Endodermal cell (in vitro differentiated cells): ENCODE measurements around the gene RPL22. TPM values are rescaled to one million over a fixed set of nuclear protein-coding genes. Genes with fewer than 3 reads are reported as not detected.

ENCODE experiments used
- DNase-seq: peaks from one replicate; pipeline ENCODE4 v3.0.0-alpha.2; 2017
- H3K27ac ChIP-seq: 2 replicates; pipeline ENCODE4 v1.5.1; 2013; ENCODE audit warnings: mild to moderate bottlenecking, low read depth, low read length, moderate library complexity
- H3K27me3 ChIP-seq: 2 replicates; pipeline ENCODE4 v1.6.1; 2013; ENCODE audit warnings: mild to moderate bottlenecking, low read length, moderate library complexity; ENCODE audit not compliant: insufficient read depth, control insufficient read depth, poor library complexity, severe bottlenecking
- H3K36me3 ChIP-seq: 2 replicates; pipeline ENCODE4 v1.7.0; 2013; ENCODE audit warnings: mild to moderate bottlenecking, low read length, moderate library complexity; ENCODE audit not compliant: control insufficient read depth, insufficient read depth
- H3K4me1 ChIP-seq: one replicate; pipeline ENCODE4 v1.7.0; 2013; ENCODE audit warnings: low read length; ENCODE audit not compliant: control insufficient read depth, insufficient read depth
- H3K4me3 ChIP-seq: 2 replicates; pipeline ENCODE4 v1.5.1; 2013; ENCODE audit warnings: mild to moderate bottlenecking, low read length, moderate library complexity
- H3K9ac ChIP-seq: 2 replicates; pipeline ENCODE4 v1.6.1; 2013; ENCODE audit warnings: mild to moderate bottlenecking, low read length, moderate library complexity; ENCODE audit not compliant: poor library complexity, severe bottlenecking; ENCODE audit errors: extremely low read depth
- H3K9me3 ChIP-seq: 2 replicates; pipeline ENCODE4 v1.6.1; 2013; ENCODE audit warnings: mild to moderate bottlenecking, low read length, moderate library complexity; ENCODE audit not compliant: control insufficient read depth
- H3K27ac Mint-ChIP-seq: 2 replicates; pipeline ENCODE4 v1.8.0; 2020; ENCODE audit warnings: mixed read lengths
- H3K27me3 Mint-ChIP-seq: 2 replicates; pipeline ENCODE4 v1.8.0; 2021; ENCODE audit warnings: mild to moderate bottlenecking, mixed read lengths; ENCODE audit not compliant: insufficient read depth
- H3K36me3 Mint-ChIP-seq: 2 replicates; pipeline ENCODE4 v1.8.0; 2020; ENCODE audit warnings: low read depth, mixed read lengths
- H3K4me1 Mint-ChIP-seq: 2 replicates; pipeline ENCODE4 v1.8.0; 2020; ENCODE audit warnings: mixed read lengths
- H3K4me3 Mint-ChIP-seq: 2 replicates; pipeline ENCODE4 v1.8.0; 2020; ENCODE audit warnings: mild to moderate bottlenecking, moderate library complexity, mixed read lengths
- H3K9me3 Mint-ChIP-seq: 2 replicates; pipeline ENCODE4 v1.8.0; 2020; ENCODE audit warnings: mild to moderate bottlenecking, mixed read lengths
- WGBS, 2 experiments: methylation state at CpG; one replicate each; pipeline versions ENCODE4 v1.1.5 to v1.1.7; 2013; ENCODE audit warnings: missing lambda C conversion rate in 2 of 2, mixed read lengths in 1 of 2; ENCODE audit not compliant: insufficient coverage in 1 of 2, insufficient read length in 1 of 2; 5-methylcytosine and 5-hydroxymethylcytosine counted together
- total RNA-seq, 2 donors: library from RNA; stranded (reverse); fragmentation: NEBNext Ultra II Directional in 1 of 2; extraction: Animal tissue kit (Norgen Biotek cat#: 25700) in 1 of 2; gene quantifications; 2 replicates in 1 of 2; 3 replicates in 1 of 2; pipeline ENCODE4 v1.2.1, GENCODE V29; 2021
- TF ChIP-seq, protein P1 (sequence below): fragments of 200-600 bp; sonication (generic); conservative IDR thresholded peaks from 2 replicates; pipeline ENCODE4 v1.5.0; 2021; ENCODE audit warnings: antibody characterized with exemption, mild to moderate bottlenecking

RPL22 gene
- total RNA-seq, 2 donors from 2014 or later: 409 to 481 TPM

- DNase-seq: no peak
- TF ChIP-seq, protein P1, sequence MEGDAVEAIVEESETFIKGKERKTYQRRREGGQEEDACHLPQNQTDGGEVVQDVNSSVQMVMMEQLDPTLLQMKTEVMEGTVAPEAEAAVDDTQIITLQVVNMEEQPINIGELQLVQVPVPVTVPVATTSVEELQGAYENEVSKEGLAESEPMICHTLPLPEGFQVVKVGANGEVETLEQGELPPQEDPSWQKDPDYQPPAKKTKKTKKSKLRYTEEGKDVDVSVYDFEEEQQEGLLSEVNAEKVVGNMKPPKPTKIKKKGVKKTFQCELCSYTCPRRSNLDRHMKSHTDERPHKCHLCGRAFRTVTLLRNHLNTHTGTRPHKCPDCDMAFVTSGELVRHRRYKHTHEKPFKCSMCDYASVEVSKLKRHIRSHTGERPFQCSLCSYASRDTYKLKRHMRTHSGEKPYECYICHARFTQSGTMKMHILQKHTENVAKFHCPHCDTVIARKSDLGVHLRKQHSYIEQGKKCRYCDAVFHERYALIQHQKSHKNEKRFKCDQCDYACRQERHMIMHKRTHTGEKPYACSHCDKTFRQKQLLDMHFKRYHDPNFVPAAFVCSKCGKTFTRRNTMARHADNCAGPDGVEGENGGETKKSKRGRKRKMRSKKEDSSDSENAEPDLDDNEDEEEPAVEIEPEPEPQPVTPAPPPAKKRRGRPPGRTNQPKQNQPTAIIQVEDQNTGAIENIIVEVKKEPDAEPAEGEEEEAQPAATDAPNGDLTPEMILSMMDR: no peak
- Histone ChIP-seq H3K9ac (no peak overlapping the region), H3K36me3 (no peaks in the 10 kb centered on the region), H3K27ac (no peak overlapping the region), H3K27me3 (peaks cover 27% of the 10 kb centered on the region), H3K4me3 (no peak overlapping the region), H3K9me3 (no peaks in the 10 kb centered on the region), H3K4me1 (no peaks in the 10 kb centered on the region)
- Mint-ChIP-seq H3K27me3 (peaks cover 26% of the 10 kb centered on the region), H3K4me3 (no peak overlapping the region), H3K4me1 (peaks cover 1% of the 10 kb centered on the region), H3K36me3 (no peaks in the 10 kb centered on the region), H3K9me3 (no peaks in the 10 kb centered on the region), H3K27ac (no peak overlapping the region)
- WGBS, 2 experiments: 89 to 98% methylated on average over 10 of the region's 11 CpGs
These were observed 49.1 kb downstream of the RPL22 start for GRCh38 chr1:6150006-6150938.

- peaks cover 26% of the 10 kb centered on the region for H3K27me3 Mint-ChIP-seq
- H3K36me3 Mint-ChIP-seq: no peaks in the 10 kb centered on the region
These were observed 49.8 kb downstream of the RPL22 start for GRCh38 chr1:6149597-6149996.

DNA sequence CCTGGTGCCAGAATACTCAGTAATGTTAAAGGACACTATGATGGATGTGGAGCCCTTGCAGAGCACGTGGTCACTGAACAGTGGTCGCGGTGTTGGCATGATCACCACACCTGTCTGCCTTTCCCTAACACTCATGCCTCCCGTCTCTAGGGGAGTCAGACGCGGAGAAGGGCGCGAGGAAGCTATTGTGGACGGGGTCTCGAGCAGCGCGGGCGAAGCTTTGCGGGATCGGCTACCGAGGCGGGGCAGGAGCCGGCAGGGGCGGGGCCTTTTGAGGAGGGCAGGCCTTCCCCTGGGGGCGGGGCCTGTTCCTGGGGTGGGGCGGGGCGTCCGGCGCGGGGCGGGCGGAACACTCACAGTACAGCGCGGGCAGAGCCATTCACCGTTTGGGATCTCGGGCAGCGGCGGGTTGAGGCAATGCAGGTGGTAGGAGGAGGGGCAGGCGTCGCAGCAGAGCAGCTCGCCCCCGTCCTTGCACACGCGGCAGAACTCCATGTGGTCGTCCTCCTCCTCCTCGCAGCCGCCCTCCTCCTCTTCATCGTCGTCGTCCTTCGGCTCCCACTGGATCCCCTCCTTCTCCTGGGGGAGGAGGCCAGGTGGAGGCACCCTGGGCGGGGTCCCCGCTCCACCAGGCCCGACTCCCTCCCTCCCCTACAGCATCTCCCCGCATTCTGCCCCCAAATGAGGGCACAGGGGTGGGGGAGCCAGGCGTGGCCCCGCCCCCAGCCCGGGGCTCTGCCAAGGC is 50.7 kb downstream of the RPL22 start:
- Mint-ChIP-seq H3K4me3 (peak overlapping the region; percentile 38), H3K4me1 (peaks cover 1% of the 10 kb centered on the region), H3K9me3 (no peaks in the 10 kb centered on the region), H3K36me3 (no peaks in the 10 kb centered on the region), H3K27ac (no peak overlapping the region), H3K27me3 (peaks cover 26% of the 10 kb centered on the region)
- Histone ChIP-seq H3K4me3 (peak overlapping the region; percentile 38), H3K27ac (no peak overlapping the region), H3K9me3 (no peaks in the 10 kb centered on the region), H3K4me1 (no peaks in the 10 kb centered on the region), H3K27me3 (peaks cover 27% of the 10 kb centered on the region), H3K9ac (no peak overlapping the region), H3K36me3 (no peaks in the 10 kb centered on the region)
- TF ChIP-seq, protein P1: peak; percentile 19
- DNase-seq: peak; percentile 97
- 7 to 8% methylated on average over 7 to 53 of the region's 53 CpGs for WGBS, 2 experiments

More at GRCh38 chr1:6149597-6149996, 49.8 kb downstream of the RPL22 start:
- Mint-ChIP-seq H3K9me3 (no peaks in the 10 kb centered on the region), H3K4me1 (peaks cover 1% of the 10 kb centered on the region), H3K4me3 (no peak overlapping the region), H3K27ac (no peak overlapping the region)
- TF ChIP-seq, protein P1: no peak
- peaks cover 27% of the 10 kb centered on the region for H3K27me3 ChIP-seq
- no peaks in the 10 kb centered on the region for H3K9me3 ChIP-seq
- H3K4me1 ChIP-seq: no peaks in the 10 kb centered on the region
- H3K9ac ChIP-seq: no peak overlapping the region
- no peaks in the 10 kb centered on the region for H3K36me3 ChIP-seq
- DNase-seq: no peak
- no peak overlapping the region for H3K4me3 ChIP-seq
- H3K27ac ChIP-seq: no peak overlapping the region
- WGBS, 2 experiments: 90 to 100% methylated on average over 1 of the region's 1 CpG
